Body of pancreas (tissue), 4 donors: Measurements from ENCODE around the gene PRKG1.

ENCODE experiments used
- CTCF ChIP-seq, 7 experiments: fragments of 450-650 bp in 4 of 7; fragments of 200-600 bp in 3 of 7; sonication (generic) in 3 of 7; IDR thresholded peaks; one replicate each; pipeline ENCODE4 v1.5.1; 2016 to 2019; ENCODE audit warnings: antibody characterized with exemption in 7 of 7
- POLR2A ChIP-seq, 3 donors: fragments of 450-650 bp; IDR thresholded peaks; one replicate each; pipeline ENCODE4 v1.6.1; 2016; ENCODE audit warnings: antibody characterized with exemption in 3 of 3, mild to moderate bottlenecking in 2 of 3

GRCh38 chr10:51604579-51604978, 530.3 kb downstream of the PRKG1 start:
- no peak for TF ChIP-seq CTCF (IDR thresholded peaks at IDR 0.05)
- no peak for TF ChIP-seq POLR2A (IDR thresholded peaks at IDR 0.05)
